ENCODE data around the gene FCMR.

- TF ChIP-seq CTCF (IDR thresholded peaks at IDR 0.05) (no peak), POLR2A (IDR thresholded peaks at IDR 0.05) (no peak)
These were observed 20.2 kb upstream of the FCMR start for GRCh38 chr1:206941766-206942418.

All from uterus (tissue), 2 donors.